Measurements from ENCODE around the gene SIPA1L3.

DNA sequence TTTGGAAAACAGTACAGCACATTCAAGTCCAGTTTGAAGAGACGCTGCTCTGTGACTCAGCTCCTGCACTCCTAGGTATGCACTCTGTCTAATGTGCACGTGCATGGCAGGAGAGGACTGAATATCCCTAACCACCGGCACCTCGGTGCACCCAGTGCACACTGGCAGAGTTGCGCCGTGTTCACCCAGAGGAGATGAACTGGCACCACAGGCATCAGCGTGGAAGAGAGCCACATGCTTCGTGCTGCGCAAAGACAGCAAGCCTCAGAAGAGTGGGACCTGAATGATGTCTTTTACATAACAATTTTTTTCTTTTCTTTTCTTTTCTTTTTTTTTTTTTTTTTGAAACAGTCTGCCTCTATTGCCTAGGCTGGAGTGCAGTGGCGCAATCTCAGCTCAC is 194.7 kb downstream of the SIPA1L3 start:
- TF ChIP-seq EZH2 (optimal IDR thresholded peaks at IDR 0.05; ENCODE audit: low read depth, low read length) (no peak), EZH2phosphoT487 (IDR thresholded peaks at IDR 0.05; ENCODE audit: low read length) (no peak)
- TF ChIP-seq, protein P1, sequence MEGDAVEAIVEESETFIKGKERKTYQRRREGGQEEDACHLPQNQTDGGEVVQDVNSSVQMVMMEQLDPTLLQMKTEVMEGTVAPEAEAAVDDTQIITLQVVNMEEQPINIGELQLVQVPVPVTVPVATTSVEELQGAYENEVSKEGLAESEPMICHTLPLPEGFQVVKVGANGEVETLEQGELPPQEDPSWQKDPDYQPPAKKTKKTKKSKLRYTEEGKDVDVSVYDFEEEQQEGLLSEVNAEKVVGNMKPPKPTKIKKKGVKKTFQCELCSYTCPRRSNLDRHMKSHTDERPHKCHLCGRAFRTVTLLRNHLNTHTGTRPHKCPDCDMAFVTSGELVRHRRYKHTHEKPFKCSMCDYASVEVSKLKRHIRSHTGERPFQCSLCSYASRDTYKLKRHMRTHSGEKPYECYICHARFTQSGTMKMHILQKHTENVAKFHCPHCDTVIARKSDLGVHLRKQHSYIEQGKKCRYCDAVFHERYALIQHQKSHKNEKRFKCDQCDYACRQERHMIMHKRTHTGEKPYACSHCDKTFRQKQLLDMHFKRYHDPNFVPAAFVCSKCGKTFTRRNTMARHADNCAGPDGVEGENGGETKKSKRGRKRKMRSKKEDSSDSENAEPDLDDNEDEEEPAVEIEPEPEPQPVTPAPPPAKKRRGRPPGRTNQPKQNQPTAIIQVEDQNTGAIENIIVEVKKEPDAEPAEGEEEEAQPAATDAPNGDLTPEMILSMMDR (IDR thresholded peaks at IDR 0.05; ENCODE audit: low read length): no peak
